ENCODE measurements around the gene MYO10. TPM values are rescaled to one million over a fixed set of nuclear protein-coding genes. Genes with fewer than 3 reads are reported as not detected.

MYO10 gene
- total RNA-seq, 2 experiments from 2014 or later, result 0.03 to 1.7 TPM

- TF ChIP-seq, protein P1, sequence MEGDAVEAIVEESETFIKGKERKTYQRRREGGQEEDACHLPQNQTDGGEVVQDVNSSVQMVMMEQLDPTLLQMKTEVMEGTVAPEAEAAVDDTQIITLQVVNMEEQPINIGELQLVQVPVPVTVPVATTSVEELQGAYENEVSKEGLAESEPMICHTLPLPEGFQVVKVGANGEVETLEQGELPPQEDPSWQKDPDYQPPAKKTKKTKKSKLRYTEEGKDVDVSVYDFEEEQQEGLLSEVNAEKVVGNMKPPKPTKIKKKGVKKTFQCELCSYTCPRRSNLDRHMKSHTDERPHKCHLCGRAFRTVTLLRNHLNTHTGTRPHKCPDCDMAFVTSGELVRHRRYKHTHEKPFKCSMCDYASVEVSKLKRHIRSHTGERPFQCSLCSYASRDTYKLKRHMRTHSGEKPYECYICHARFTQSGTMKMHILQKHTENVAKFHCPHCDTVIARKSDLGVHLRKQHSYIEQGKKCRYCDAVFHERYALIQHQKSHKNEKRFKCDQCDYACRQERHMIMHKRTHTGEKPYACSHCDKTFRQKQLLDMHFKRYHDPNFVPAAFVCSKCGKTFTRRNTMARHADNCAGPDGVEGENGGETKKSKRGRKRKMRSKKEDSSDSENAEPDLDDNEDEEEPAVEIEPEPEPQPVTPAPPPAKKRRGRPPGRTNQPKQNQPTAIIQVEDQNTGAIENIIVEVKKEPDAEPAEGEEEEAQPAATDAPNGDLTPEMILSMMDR (conservative IDR thresholded peaks at IDR 0.05; ENCODE audit: low read length), result no peak
- TF ChIP-seq EZH2phosphoT487 (IDR thresholded peaks at IDR 0.05; ENCODE audit: borderline replicate concordance, low read depth, low read length), result no peak
- Histone ChIP-seq H3K4me1 (ENCODE audit: insufficient read depth, low read length, poor library complexity, severe bottlenecking) (no peaks in the 10 kb centered on the region), H3K79me2 (ENCODE audit: insufficient read depth, low read depth, low read length) (no peaks in the 10 kb centered on the region), H2AFZ (ENCODE audit: low read length) (no peak overlapping the region), H3K4me2 (ENCODE audit: low read length) (no peak overlapping the region), H3K4me3 (ENCODE audit: low read depth, low read length, poor library complexity, severe bottlenecking) (no peak overlapping the region), H4K20me1 (ENCODE audit: insufficient read depth, low read length) (no peaks in the 10 kb centered on the region), H3K9me2 (ENCODE audit: insufficient read depth, low read length) (no peaks in the 10 kb centered on the region), H3K9me3 (ENCODE audit: low read length) (no peaks in the 10 kb centered on the region), H3K27ac (ENCODE audit: low read depth, low read length, poor library complexity, severe bottlenecking) (no peak overlapping the region), H3K36me3 (ENCODE audit: insufficient read depth, low read length) (no peaks in the 10 kb centered on the region)
- CTCF ChIA-PET (ENCODE audit: unreplicated experiment), result no interaction called here
- no TSS peak for BruUV-seq (replicated peaks)
- DNase-seq (ENCODE audit: low spot score), result no peak
- intact Hi-C loops (cut with micrococcal nuclease; ENCODE audit: unreplicated experiment), result no loop called here
- POLR2A ChIA-PET, result interaction anchor here (1.2 kb wide), 1 partner anchor 22 kb away, joined by 3 read pairs; no protein-coding TSS in a partner anchor
Observed at GRCh38 chr5:16897284-16897704, 38.8 kb downstream of the MYO10 start.

- no peak overlapping the region for H3K4me2 ChIP-seq (ENCODE audit: low read length)
- H3K9me3 ChIP-seq (ENCODE audit: low read length), result no peaks in the 10 kb centered on the region
- no peak overlapping the region for H3K27ac ChIP-seq (ENCODE audit: low read depth, low read length, poor library complexity, severe bottlenecking)
- no peaks in the 10 kb centered on the region for H4K20me1 ChIP-seq (ENCODE audit: insufficient read depth, low read length)
- H3K79me2 ChIP-seq (ENCODE audit: insufficient read depth, low read depth, low read length), result no peaks in the 10 kb centered on the region
- ChIA-PET POLR2A (no interaction called here), CTCF (ENCODE audit: unreplicated experiment) (no interaction called here)
- H3K4me3 ChIP-seq (ENCODE audit: low read depth, low read length, poor library complexity, severe bottlenecking), result no peak overlapping the region
- DNase-seq (ENCODE audit: low spot score), result no peak
- no peak overlapping the region for H2AFZ ChIP-seq (ENCODE audit: low read length)
- BruUV-seq (replicated peaks), result no TSS peak
- no peaks in the 10 kb centered on the region for H3K36me3 ChIP-seq (ENCODE audit: insufficient read depth, low read length)
- H3K4me1 ChIP-seq (ENCODE audit: insufficient read depth, low read length, poor library complexity, severe bottlenecking), result no peaks in the 10 kb centered on the region
- intact Hi-C loops (cut with micrococcal nuclease; ENCODE audit: unreplicated experiment), result no loop called here
- no peak for TF ChIP-seq EZH2phosphoT487 (IDR thresholded peaks at IDR 0.05; ENCODE audit: borderline replicate concordance, low read depth, low read length)
- TF ChIP-seq, protein P1 (conservative IDR thresholded peaks at IDR 0.05; ENCODE audit: low read length), result no peak
- no peaks in the 10 kb centered on the region for H3K9me2 ChIP-seq (ENCODE audit: insufficient read depth, low read length)
Observed at GRCh38 chr5:16896767-16897166, 39.3 kb downstream of the MYO10 start.

DNA sequence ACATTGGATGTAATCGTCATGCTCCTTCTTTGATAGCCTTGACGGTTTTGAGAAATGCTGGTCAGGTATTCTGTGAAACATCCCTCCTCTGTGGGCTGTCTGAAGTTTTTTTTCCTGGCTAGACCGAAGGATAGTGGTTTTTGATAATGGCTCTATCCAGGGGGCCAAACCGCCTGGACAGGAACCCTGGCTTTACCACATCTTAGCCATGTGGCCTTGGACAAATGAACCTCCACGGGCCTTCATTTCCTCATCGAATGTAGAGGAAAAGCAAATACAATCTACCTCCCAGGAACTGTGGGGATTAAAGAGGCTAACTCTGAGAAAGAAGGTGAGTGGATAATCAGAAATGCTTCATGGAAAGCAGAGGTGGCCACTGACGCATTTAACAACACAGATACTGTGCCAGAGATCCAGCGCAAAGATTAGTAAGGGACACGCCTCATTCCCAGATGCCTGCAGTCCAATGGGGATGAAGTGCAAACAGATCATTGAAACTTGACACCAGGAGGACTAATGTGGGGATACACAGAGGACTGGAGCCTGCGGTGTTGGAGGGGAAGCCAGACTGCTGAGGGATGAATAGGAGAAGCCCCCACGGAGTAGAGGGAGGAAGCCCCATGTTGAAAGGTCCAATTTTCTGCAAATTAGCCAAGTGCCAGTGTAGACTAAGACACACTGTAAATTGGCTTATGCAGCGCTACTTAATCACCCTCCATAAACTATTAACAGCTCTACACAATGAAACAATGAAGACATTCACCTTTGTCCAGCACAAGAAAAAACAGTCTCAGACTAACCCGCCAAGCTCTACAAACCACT is 41.6 kb downstream of the MYO10 start:
- intact Hi-C loops (cut with micrococcal nuclease; ENCODE audit: unreplicated experiment), result no loop called here
- H2AFZ ChIP-seq (ENCODE audit: low read length), result no peak overlapping the region
- ChIA-PET CTCF (ENCODE audit: unreplicated experiment) (no interaction called here), POLR2A (no interaction called here)
- no peaks in the 10 kb centered on the region for H3K79me2 ChIP-seq (ENCODE audit: insufficient read depth, low read depth, low read length)
- BruUV-seq (replicated peaks), result no TSS peak
- no peak overlapping the region for H3K27ac ChIP-seq (ENCODE audit: low read depth, low read length, poor library complexity, severe bottlenecking)
- no peaks in the 10 kb centered on the region for H3K4me1 ChIP-seq (ENCODE audit: insufficient read depth, low read length, poor library complexity, severe bottlenecking)
- H3K4me3 ChIP-seq (ENCODE audit: low read depth, low read length, poor library complexity, severe bottlenecking), result no peak overlapping the region
- DNase-seq (ENCODE audit: low spot score), result no peak
- no peak overlapping the region for H3K4me2 ChIP-seq (ENCODE audit: low read length)
- H3K36me3 ChIP-seq (ENCODE audit: insufficient read depth, low read length), result no peaks in the 10 kb centered on the region
- no peaks in the 10 kb centered on the region for H4K20me1 ChIP-seq (ENCODE audit: insufficient read depth, low read length)
- TF ChIP-seq EZH2phosphoT487 (IDR thresholded peaks at IDR 0.05; ENCODE audit: borderline replicate concordance, low read depth, low read length), result no peak
- TF ChIP-seq, protein P1 (conservative IDR thresholded peaks at IDR 0.05; ENCODE audit: low read length), result no peak
- H3K9me3 ChIP-seq (ENCODE audit: low read length), result no peaks in the 10 kb centered on the region
- H3K9me2 ChIP-seq (ENCODE audit: insufficient read depth, low read length), result no peaks in the 10 kb centered on the region

Data from OCI-LY7 (cell line).